Panc1 (cell line): ENCODE data around the gene KRTAP10-6.
"Not testable (repeated sequence)": the region's sequence is repeated elsewhere in the genome, so short reads cannot be mapped to it uniquely, and the experiment has no call there.

ENCODE experiments used
- CTCF ChIP-seq: fragments of 450-650 bp; IDR thresholded peaks from 2 replicates; pipeline ENCODE4 v1.5.1; 2017; ENCODE audit warnings: mild to moderate bottlenecking
- POLR2AphosphoS5 ChIP-seq: IDR thresholded peaks from 2 replicates; pipeline ENCODE4 v1.6.1; 2012; ENCODE audit warnings: mild to moderate bottlenecking, low read depth, low read length, moderate library complexity
- REST ChIP-seq, 2 experiments: IDR thresholded peaks; 2 replicates each; pipeline ENCODE4 v1.6.1; 2011 to 2012; ENCODE audit warnings: low read depth in 2 of 2, control low read depth in 1 of 2, low read length in 1 of 2, mild to moderate bottlenecking in 1 of 2, moderate library complexity in 1 of 2; ENCODE audit not compliant: insufficient read depth in 1 of 2
- SIN3A ChIP-seq: IDR thresholded peaks from 2 replicates; pipeline ENCODE4 v1.6.1; 2012; ENCODE audit warnings: low read depth, mild to moderate bottlenecking, low read length, moderate library complexity, borderline replicate concordance; ENCODE audit not compliant: insufficient read depth
- TCF7L2 ChIP-seq: IDR thresholded peaks from 2 replicates; pipeline ENCODE4 v1.6.1; 2011; ENCODE audit warnings: mild to moderate bottlenecking, low read depth, low read length, inconsistent platforms

- not testable (repeated sequence) for TF ChIP-seq SIN3A; CTCF; POLR2AphosphoS5; REST (IDR thresholded peaks at IDR 0.05; ENCODE audit: insufficient read depth in 1 of 2, low read depth in 2 of 2, low read length in 1 of 2); TCF7L2
These were observed 45.6 kb upstream of the KRTAP10-6 start for GRCh38 chr21:44637851-44638348.
